GM12878 (cell line): Measurements from ENCODE around the gene RBP3. TPM values are rescaled to one million over a fixed set of nuclear protein-coding genes. Genes with fewer than 3 reads are reported as not detected.

ENCODE experiments used
- ATAC-seq: fragments of 200-7000 bp; cut with Tn5 transposase; 3 replicates; pipeline ENCODE4 v1.9.1; 2020; ENCODE audit warnings: mild to moderate bottlenecking, moderate library complexity
- BruUV-seq: library from RNA; stranded (reverse); fragments of 400-500 nt; replicated peaks from 2 replicates; lab custom pipeline; 2021; lab: Mats Ljungman, UMichigan
- CTCF ChIA-PET: fragments of 300-600 bp; sonication (Branson Sonifier 250); formaldehyde crosslinking; extraction: SDS; loops from one replicate; lab custom pipeline; 2021; ENCODE audit warnings: inconsistent platforms; lab: Yijun Ruan, JAX
- POLR2A ChIA-PET: fragments of 350-600 bp; formaldehyde crosslinking; extraction: SDS; loops from one replicate; lab custom pipeline; 2021; ENCODE audit warnings: inconsistent platforms; lab: Charles Lee
- RAD21 ChIA-PET: fragments of 300-600 bp; sonication (Branson Sonifier 250); formaldehyde crosslinking; loops from one replicate; lab custom pipeline; 2023; ENCODE audit warnings: antibody characterized with exemption; ENCODE audit not compliant: unreplicated experiment; lab: Charles Lee
- SMC1A ChIA-PET: fragments of 300-600 bp; sonication (Branson Sonifier 250); formaldehyde crosslinking; loops from one replicate; lab custom pipeline; 2023; ENCODE audit not compliant: unreplicated experiment, uncharacterized antibody; lab: Charles Lee
- DNase-seq: peaks from one replicate; pipeline ENCODE4 v3.0.0-alpha.2; 2011; ENCODE audit warnings: low read depth, low spot score
- FAIRE-seq: peaks from 3 replicates; lab custom pipeline; 2011; peaks lifted over from hg19 to GRCh38; lab: Jason Lieb, UNC
- H2AFZ ChIP-seq: 2 replicates; pipeline ENCODE4 v1.6.0; 2011; ENCODE audit warnings: low read depth, low read length, control low read depth; ENCODE audit not compliant: control insufficient read depth
- H3K27ac ChIP-seq: 2 replicates; pipeline ENCODE4 v1.5.1; 2011; ENCODE audit warnings: control low read depth; ENCODE audit not compliant: control insufficient read depth, insufficient read depth
- H3K27me3 ChIP-seq, 2 experiments: replicated peaks in 1 of 2; 2 replicates each; pipeline versions ENCODE4 v1.6.0 to v1.6.1; 2011; ENCODE audit warnings: low read length in 1 of 2; ENCODE audit not compliant: control insufficient read depth in 2 of 2, insufficient read depth in 2 of 2
- H3K36me3 ChIP-seq, 2 experiments: 2 replicates each; pipeline ENCODE4 v1.5.1; 2011; ENCODE audit warnings: low read length in 1 of 2; ENCODE audit not compliant: control insufficient read depth in 2 of 2, insufficient read depth in 2 of 2
- H3K4me1 ChIP-seq: 2 replicates; pipeline ENCODE4 v1.6.1; 2011; ENCODE audit warnings: mild to moderate bottlenecking, low read length, moderate library complexity, mixed read lengths; ENCODE audit not compliant: control insufficient read depth, insufficient read depth
- H3K4me2 ChIP-seq: 2 replicates; pipeline ENCODE4 v1.6.0; 2011; ENCODE audit warnings: control low read depth; ENCODE audit not compliant: control insufficient read depth, insufficient read depth
- H3K4me3 ChIP-seq: fragments of 200-600 bp; sonication (generic); 2 replicates; pipeline ENCODE4 v1.5.1; 2016
- H3K79me2 ChIP-seq: 2 replicates; pipeline ENCODE4 v1.6.0; 2011; ENCODE audit warnings: low read length; ENCODE audit not compliant: control insufficient read depth, insufficient read depth
- H3K9ac ChIP-seq: 2 replicates; pipeline ENCODE4 v1.8.0; 2011; ENCODE audit warnings: low read length, control low read depth, mixed read lengths; ENCODE audit not compliant: control insufficient read depth, insufficient read depth
- H3K9me3 ChIP-seq: replicated peaks from 3 replicates; pipeline ENCODE4 v1.5.1; 2011; ENCODE audit warnings: mild to moderate bottlenecking, low read length; ENCODE audit not compliant: control insufficient read depth, insufficient read depth
- H4K20me1 ChIP-seq: 2 replicates; pipeline ENCODE4 v1.6.0; 2011; ENCODE audit not compliant: control insufficient read depth, insufficient read depth
- ATF2 ChIP-seq: IDR thresholded peaks from 2 replicates; pipeline ENCODE4 v1.6.1; 2012; ENCODE audit warnings: low read length, inconsistent platforms
- FOXK2 ChIP-seq: fragments of 450-650 bp; IDR thresholded peaks from 2 replicates; pipeline ENCODE4 v1.6.1; 2017; ENCODE audit warnings: mild to moderate bottlenecking, moderate library complexity
- NKRF ChIP-seq: fragments of 450-650 bp; conservative IDR thresholded peaks from 2 replicates; pipeline ENCODE4 v1.6.1; 2017; ENCODE audit warnings: mild to moderate bottlenecking, moderate library complexity
- NR2F1 ChIP-seq: fragments of 450-650 bp; conservative IDR thresholded peaks from 2 replicates; pipeline ENCODE4 v1.6.1; 2017; ENCODE audit warnings: mild to moderate bottlenecking
- PKNOX1 ChIP-seq: fragments of 450-650 bp; IDR thresholded peaks from 2 replicates; pipeline ENCODE4 v1.6.1; 2016; ENCODE audit warnings: mild to moderate bottlenecking
- RAD21 ChIP-seq: IDR thresholded peaks from 2 replicates; pipeline ENCODE4 v1.6.1; 2011; ENCODE audit warnings: mild to moderate bottlenecking, low read depth, low read length, moderate library complexity; ENCODE audit not compliant: insufficient read depth
- RFX5 ChIP-seq: IDR thresholded peaks from 2 replicates; pipeline ENCODE4 v1.6.1; 2011; ENCODE audit warnings: low read depth, low read length, improper control_type of control experiment
- SKIL ChIP-seq: fragments of 450-650 bp; IDR thresholded peaks from 2 replicates; pipeline ENCODE4 v1.6.1; 2017; ENCODE audit warnings: mild to moderate bottlenecking, low read depth, inconsistent platforms; ENCODE audit not compliant: poor library complexity, severe bottlenecking
- SMARCA5 ChIP-seq: fragments of 450-650 bp; IDR thresholded peaks from 2 replicates; pipeline ENCODE4 v1.6.1; 2017; ENCODE audit warnings: mild to moderate bottlenecking
- USF2 ChIP-seq: IDR thresholded peaks from 2 replicates; pipeline ENCODE4 v1.6.1; 2011; ENCODE audit warnings: low read depth, low read length, improper control_type of control experiment, borderline replicate concordance
- WRNIP1 ChIP-seq: IDR thresholded peaks from 2 replicates; pipeline ENCODE4 v1.6.1; 2011; ENCODE audit warnings: low read depth, low read length, improper control_type of control experiment, borderline replicate concordance
- ZNF274 ChIP-seq: IDR thresholded peaks from one replicate; pipeline ENCODE4 v1.8.0; 2011; ENCODE audit not compliant: insufficient read length, insufficient read depth
- WGBS: methylation state at CpG from one replicate; pipeline ENCODE4 v1.1.6; 2016; ENCODE audit warnings: low lambda C conversion rate; ENCODE audit not compliant: insufficient replicate concordance, insufficient coverage; ENCODE audit errors: missing lambda C conversion rate; 5-methylcytosine and 5-hydroxymethylcytosine counted together
- in situ Hi-C: fragments of 300-500 bp; cut with MboI; formaldehyde crosslinking; loops from 9 replicates; pipeline ENCODE4 v1.14.3; 2018; ENCODE audit warnings: mixed read lengths
- intact Hi-C: fragments of 100-400 bp; cut with micrococcal nuclease; formaldehyde crosslinking; loops from one replicate; pipeline ENCODE4 v1.14.2; 2022; ENCODE audit not compliant: unreplicated experiment
- polyA plus RNA-seq, 11 experiments: library from polyadenylated mRNA; depleted of rRNA in 4 of 11; unstranded in 6 of 11; stranded (reverse) in 5 of 11; fragments of >200 nt; fragmentation: Nextera tagmentation in 4 of 11; fragmentation: Illumina TruSeq in 1 of 11; extraction: Ambion mirVana in 4 of 11; extraction: Trizol in 1 of 11; gene quantifications; 1 replicate in 1 of 11; 2 replicates in 10 of 11; pipeline versions ENCODE4 v1.2.1 to v1.2.3, GENCODE V29; 2011 to 2016; ENCODE audit warnings: inconsistent platforms in 2 of 11, missing spikeins in 2 of 11, low read depth in 1 of 11
- total RNA-seq, 4 experiments: library from RNA; depleted of rRNA in 3 of 4; stranded (reverse); fragments of >200 nt in 3 of 4; fragmentation: Illumina TruSeq in 1 of 4; extraction: Trizol in 1 of 4; gene quantifications; 2 replicates each; pipeline versions ENCODE4 v1.2.1 to v1.2.3, GENCODE V29; 2013 to 2021

The RBP3 gene
- total and polyA plus RNA-seq, 10 of the 15 experiments (the other 5 are each of a cell fraction or from before 2014, with no cell fraction given) = not detected

GRCh38 chr10:47354900-47355299 is 6.7 kb downstream of the RBP3 start (continued):
- TF ChIP-seq NKRF (no peak), FOXK2 (no peak), USF2 (no peak), RAD21 (no peak)

- Histone ChIP-seq H3K36me3 (no peaks in the 10 kb centered on the region), H3K4me1 (no peaks in the 10 kb centered on the region), H4K20me1 (no peaks in the 10 kb centered on the region), H3K4me3 (no peak overlapping the region), H3K27ac (no peak overlapping the region), H3K9ac (no peak overlapping the region), H2AFZ (no peak overlapping the region), H3K4me2 (no peak overlapping the region), H3K79me2 (no peaks in the 10 kb centered on the region), H3K9me3 (no peaks in the 10 kb centered on the region), H3K27me3 (no peaks in the 10 kb centered on the region; a peak in 1 of 4 replicates)
- ChIA-PET SMC1A (no interaction called here), RAD21 (no interaction called here), POLR2A (no interaction called here), CTCF (interaction anchor here (0.9 kb wide), 1 partner anchor 9 kb away, joined by 3 read pairs; no protein-coding TSS in a partner anchor)
- ATAC-seq (no peak), DNase-seq (no peak), FAIRE-seq (no peak)
- in situ Hi-C loops (no loop called here), intact Hi-C loops (no loop called here)
- no TSS peak for BruUV-seq
- 19% methylated on average over 5 of the region's 5 CpGs for WGBS
- TF ChIP-seq NR2F1 = no peak
- no peak for TF ChIP-seq ATF2
- no peak for TF ChIP-seq ZNF274
- TF ChIP-seq PKNOX1 = no peak
- no peak for TF ChIP-seq WRNIP1
- TF ChIP-seq SKIL = no peak
- TF ChIP-seq SMARCA5 = no peak
- no peak for TF ChIP-seq RFX5
Measured at GRCh38 chr10:47356708-47357107, 8.5 kb downstream of the RBP3 start.
